Measurements from ENCODE around the gene LDHD. TPM values are rescaled to one million over a fixed set of nuclear protein-coding genes. Genes with fewer than 3 reads are reported as not detected.

The LDHD gene
- total and polyA plus RNA-seq, 2 of the 13 experiments (the other 11 are each of a cell fraction or from before 2014, with no cell fraction given): 9.1 to 9.8 TPM

GRCh38 chr16:75116081-75116910, at the start of gene LDHD (continued):
- TF ChIP-seq, protein P1, sequence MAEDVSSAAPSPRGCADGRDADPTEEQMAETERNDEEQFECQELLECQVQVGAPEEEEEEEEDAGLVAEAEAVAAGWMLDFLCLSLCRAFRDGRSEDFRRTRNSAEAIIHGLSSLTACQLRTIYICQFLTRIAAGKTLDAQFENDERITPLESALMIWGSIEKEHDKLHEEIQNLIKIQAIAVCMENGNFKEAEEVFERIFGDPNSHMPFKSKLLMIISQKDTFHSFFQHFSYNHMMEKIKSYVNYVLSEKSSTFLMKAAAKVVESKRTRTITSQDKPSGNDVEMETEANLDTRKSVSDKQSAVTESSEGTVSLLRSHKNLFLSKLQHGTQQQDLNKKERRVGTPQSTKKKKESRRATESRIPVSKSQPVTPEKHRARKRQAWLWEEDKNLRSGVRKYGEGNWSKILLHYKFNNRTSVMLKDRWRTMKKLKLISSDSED (CRISPR knock-in tag; IDR thresholded peaks at IDR 0.05): no peak
- TF ChIP-seq BATF2 (CRISPR knock-in tag; IDR thresholded peaks at IDR 0.05) (no peak), TEAD3 (CRISPR knock-in tag; optimal IDR thresholded peaks at IDR 0.05; ENCODE audit: borderline replicate concordance) (peak; percentile 6)

DNA sequence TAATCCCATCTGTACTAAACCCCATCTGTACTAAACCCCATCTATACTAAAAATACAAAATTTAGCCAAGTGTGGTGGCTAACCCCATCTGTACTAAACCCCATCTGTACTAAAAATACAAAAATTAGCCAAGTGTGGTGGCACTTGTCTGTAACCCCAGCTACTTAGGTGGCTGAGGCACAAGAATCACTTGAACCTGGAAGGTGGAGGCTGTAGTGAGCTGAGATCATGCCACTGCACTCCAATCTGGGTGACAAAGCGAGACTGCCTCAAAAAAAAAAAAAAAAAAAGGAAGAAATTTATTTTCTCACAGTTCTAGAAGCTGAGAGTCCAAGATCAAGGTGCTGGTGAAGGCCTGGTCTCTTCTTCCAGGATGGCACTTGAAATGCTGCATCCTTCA, 43.8 kb upstream of the LDHD start:
- no peak overlapping the region for H3K27ac ChIP-seq (ENCODE audit: extremely low read length, insufficient read depth, low read length)
- H3K27me3 ChIP-seq (ENCODE audit: control insufficient read depth in 1 of 2, insufficient read depth in 2 of 2, low read length in 2 of 2): no peaks in the 10 kb centered on the region
- intact Hi-C loops (cut with micrococcal nuclease; ENCODE audit: unreplicated experiment): no loop called here
- in situ Hi-C loops (cut with HindIII; ENCODE audit: extremely low pct_ligation_motif_present, low pct_unique_long_range_greater_than_20kb): no loop called here
- H3K4me3 ChIP-seq (replicated peaks in 1 of 3; ENCODE audit: insufficient read depth in 1 of 3, low read depth in 2 of 3, low read length in 3 of 3): no peak overlapping the region
- no peaks in the 10 kb centered on the region for H3K9me3 ChIP-seq (ENCODE audit: low read length)
- no peaks in the 10 kb centered on the region for H3K4me1 ChIP-seq (ENCODE audit: insufficient read depth, low read length)
- POLR2A ChIA-PET: no interaction called here
- no peak overlapping the region for H3K9ac ChIP-seq (ENCODE audit: insufficient read depth, low read depth, low read length)
- peaks cover 5% of the 10 kb centered on the region for H3K79me2 ChIP-seq (ENCODE audit: insufficient read depth, low read length)
- no peak for ATAC-seq
- BruUV-seq (replicated peaks): no TSS peak
- no peak for FAIRE-seq
- DNase-seq (ENCODE audit: low spot score): no peak
- CTCF ChIA-PET (ENCODE audit: low intra/inter-chr PET ratio, low total read pairs): no interaction called here
- no peak overlapping the region for H3K4me2 ChIP-seq (ENCODE audit: low read depth, low read length)
- no peak overlapping the region for H2AFZ ChIP-seq (ENCODE audit: low read length)
- H4K20me1 ChIP-seq (ENCODE audit: insufficient read depth, low read length): no peaks in the 10 kb centered on the region
- TF ChIP-seq PHB2 (IDR thresholded peaks at IDR 0.05; ENCODE audit: partially characterized antibody): no peak
- no peak for TF ChIP-seq MEIS2 (CRISPR knock-in tag; IDR thresholded peaks at IDR 0.05)
- TF ChIP-seq, protein P2, sequence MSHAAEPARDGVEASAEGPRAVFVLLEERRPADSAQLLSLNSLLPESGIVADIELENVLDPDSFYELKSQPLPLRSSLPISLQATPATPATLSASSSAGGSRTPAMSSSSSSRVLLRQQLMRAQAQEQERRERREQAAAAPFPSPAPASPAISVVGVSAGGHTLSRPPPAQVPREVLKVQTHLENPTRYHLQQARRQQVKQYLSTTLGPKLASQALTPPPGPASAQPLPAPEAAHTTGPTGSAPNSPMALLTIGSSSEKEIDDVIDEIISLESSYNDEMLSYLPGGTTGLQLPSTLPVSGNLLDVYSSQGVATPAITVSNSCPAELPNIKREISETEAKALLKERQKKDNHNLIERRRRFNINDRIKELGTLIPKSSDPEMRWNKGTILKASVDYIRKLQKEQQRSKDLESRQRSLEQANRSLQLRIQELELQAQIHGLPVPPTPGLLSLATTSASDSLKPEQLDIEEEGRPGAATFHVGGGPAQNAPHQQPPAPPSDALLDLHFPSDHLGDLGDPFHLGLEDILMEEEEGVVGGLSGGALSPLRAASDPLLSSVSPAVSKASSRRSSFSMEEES (CRISPR knock-in tag; IDR thresholded peaks at IDR 0.05): no peak
- no peak for TF ChIP-seq ZNF570 (CRISPR knock-in tag; IDR thresholded peaks at IDR 0.05; ENCODE audit: borderline replicate concordance)
- no peak for TF ChIP-seq MAZ (IDR thresholded peaks at IDR 0.05; ENCODE audit: borderline replicate concordance, low read depth, low read length)
- no peak for TF ChIP-seq MAZ (CRISPR knock-in tag; IDR thresholded peaks at IDR 0.05; ENCODE audit: low read depth)
- TF ChIP-seq, protein P3, sequence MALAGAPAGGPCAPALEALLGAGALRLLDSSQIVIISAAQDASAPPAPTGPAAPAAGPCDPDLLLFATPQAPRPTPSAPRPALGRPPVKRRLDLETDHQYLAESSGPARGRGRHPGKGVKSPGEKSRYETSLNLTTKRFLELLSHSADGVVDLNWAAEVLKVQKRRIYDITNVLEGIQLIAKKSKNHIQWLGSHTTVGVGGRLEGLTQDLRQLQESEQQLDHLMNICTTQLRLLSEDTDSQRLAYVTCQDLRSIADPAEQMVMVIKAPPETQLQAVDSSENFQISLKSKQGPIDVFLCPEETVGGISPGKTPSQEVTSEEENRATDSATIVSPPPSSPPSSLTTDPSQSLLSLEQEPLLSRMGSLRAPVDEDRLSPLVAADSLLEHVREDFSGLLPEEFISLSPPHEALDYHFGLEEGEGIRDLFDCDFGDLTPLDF (CRISPR knock-in tag; IDR thresholded peaks at IDR 0.05): no peak
- TF ChIP-seq ZNF720 (CRISPR knock-in tag; IDR thresholded peaks at IDR 0.05): no peak
- no peak for TF ChIP-seq ZKSCAN8 (CRISPR knock-in tag; IDR thresholded peaks at IDR 0.05; ENCODE audit: borderline replicate concordance)
- TF ChIP-seq ZNF350 (CRISPR knock-in tag; IDR thresholded peaks at IDR 0.05; ENCODE audit: borderline replicate concordance, low read depth): no peak
- WGBS (ENCODE audit: low lambda C conversion rate): 97% methylated on average over 1 of the region's 1 CpG
- H3K36me3 ChIP-seq (replicated peaks in 1 of 2; ENCODE audit: control insufficient read depth in 1 of 2, insufficient read depth in 2 of 2, low read length in 2 of 2): peaks cover 10 to 41% of the 10 kb centered on the region in 2 experiments; a peak in 4 of 5 replicates
